Spleen (tissue), 7 donors: Measurements from ENCODE around the gene DAD1.

Source experiments
- CTCF ChIP-seq, 11 experiments: fragments of 200-600 bp in 7 of 11; fragments of 450-650 bp in 4 of 11; sonication (generic) in 4 of 11; IDR thresholded peaks in 8 of 11; conservative IDR thresholded peaks in 3 of 11; 1 replicate in 7 of 11; 2 replicates in 4 of 11; pipeline versions ENCODE4 v1.4.0 to v1.8.0; 2016 to 2021; ENCODE audit warnings: antibody characterized with exemption in 11 of 11, inconsistent platforms in 4 of 11, mild to moderate bottlenecking in 1 of 11
- POLR2AphosphoS5 ChIP-seq, 3 donors: sonication (generic); formaldehyde crosslinking; IDR thresholded peaks; one replicate each; pipeline ENCODE4 v1.5.1; 2017; ENCODE audit warnings: antibody characterized with exemption in 3 of 3
- donor health status: DM: no; HTN: no; CAD: no; lungs with moderate emphysema.
- donor health status: DM: no; HTN: no; CAD: no.
- donor health status: DM: no; HTN: no; CAD: no.

DNA sequence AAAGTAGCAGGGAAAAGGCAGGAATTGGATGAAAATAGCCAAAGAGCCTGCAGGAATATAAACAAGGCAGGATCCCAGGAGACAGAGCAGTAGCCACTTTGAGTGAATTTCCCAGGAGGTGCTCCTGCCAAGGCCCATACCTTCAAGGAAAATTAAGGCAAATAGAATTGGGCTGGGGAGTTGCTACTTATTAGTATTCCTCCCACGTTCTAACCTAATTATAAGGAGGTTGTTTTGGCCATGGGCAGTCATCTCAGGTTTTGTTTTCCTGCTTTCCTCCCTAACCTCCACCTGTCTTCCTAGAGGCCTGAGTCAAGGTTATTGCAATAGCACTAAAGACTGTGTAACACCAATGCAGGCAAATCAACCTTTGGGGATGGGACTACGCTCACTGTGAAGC, 73.1 kb downstream of the DAD1 start:
- no peak for TF ChIP-seq POLR2AphosphoS5 (IDR thresholded peaks at IDR 0.05)
- no peak for TF ChIP-seq CTCF (IDR thresholded peaks at IDR 0.05 in 8 of 11, conservative IDR thresholded peaks at IDR 0.05 in 3 of 11)
